ENCODE results near the gene CHIT1.

The CHIT1 gene

GRCh38 chr1:203172184-203173010 lies 57.1 kb downstream of the CHIT1 start:
- peak; percentile 50 for DNase-seq

GRCh38 chr1:203171341-203172183 lies 57.9 kb downstream of the CHIT1 start:
- DNase-seq, result no peak

GRCh38 chr1:203170625-203171330 lies 58.7 kb downstream of the CHIT1 start:
- no peak for DNase-seq

GRCh38 chr1:203169770-203170520 lies 59.5 kb downstream of the CHIT1 start:
- no peak for DNase-seq

- DNase-seq, result no peak
Observed at GRCh38 chr1:203168991-203169390, 60.5 kb downstream of the CHIT1 start.

GRCh38 chr1:203168256-203168786 lies 61.2 kb downstream of the CHIT1 start:
- DNase-seq, result no peak

GRCh38 chr1:203167913-203168200 lies 61.6 kb downstream of the CHIT1 start:
- no peak for DNase-seq

- DNase-seq, result no peak
Observed at GRCh38 chr1:203167026-203167912, 62.2 kb downstream of the CHIT1 start.

- no peak for DNase-seq
Observed at GRCh38 chr1:203166192-203166940, 63.1 kb downstream of the CHIT1 start.

All from activated CD4-positive, alpha-beta T cell treated with anti-CD3 and anti-CD28 coated beads, Interleukin-2, amount 50 U/mL, for 16 hours (primary cell).